ENCODE measurements around the gene C6orf89. TPM values are rescaled to one million over a fixed set of nuclear protein-coding genes. Genes with fewer than 3 reads are reported as not detected.

The C6orf89 gene
- total RNA-seq, 1 experiment from 2014 or later: 11.8 TPM

DNA sequence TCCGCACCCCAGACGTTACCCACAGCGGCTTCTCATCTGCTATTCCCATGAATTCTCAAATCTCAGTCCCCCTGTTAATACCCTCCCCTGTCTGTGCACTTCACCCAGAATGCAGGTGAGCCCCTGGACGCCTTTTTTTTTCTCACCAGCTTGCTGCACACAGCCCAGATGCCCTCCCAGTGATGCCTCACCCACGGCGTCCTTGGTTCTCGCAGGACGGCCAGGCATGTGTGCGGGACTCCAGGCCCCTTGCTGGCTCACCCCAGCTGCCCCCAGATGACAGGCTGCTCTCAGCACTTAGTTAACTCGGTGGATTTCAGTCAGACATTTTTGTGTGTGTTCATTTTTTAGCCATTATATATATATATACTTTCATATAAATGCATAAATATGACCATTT is 43.4 kb downstream of the C6orf89 start:
- Histone ChIP-seq H3K4me1 (ENCODE audit: insufficient read depth, low read length) (no peaks in the 10 kb centered on the region), H3K4me2 (ENCODE audit: insufficient read depth, insufficient read length, low read length) (no peak overlapping the region), H4K5ac (ENCODE audit: insufficient read length, low read depth, low read length) (no peak overlapping the region), H3K27me3 (ENCODE audit: insufficient read depth, low read length) (no peaks in the 10 kb centered on the region), H2AFZ (ENCODE audit: low read length) (no peak overlapping the region), H3K14ac (ENCODE audit: insufficient read depth, low read length) (no peak overlapping the region), H3K4ac (ENCODE audit: low read depth, low read length) (no peak overlapping the region), H3K56ac (ENCODE audit: insufficient read length, low read depth, low read length) (no peak overlapping the region), H4K20me1 (ENCODE audit: control insufficient read depth, insufficient read depth, insufficient read length) (no peaks in the 10 kb centered on the region), H3K23me2 (ENCODE audit: insufficient read length, low read depth, low read length, poor library complexity, severe bottlenecking) (no peaks in the 10 kb centered on the region), H4K8ac (replicated peaks; ENCODE audit: insufficient read length, low read depth, low read length) (no peak overlapping the region), H3T11ph (ENCODE audit: low read length) (no peak overlapping the region), H3K9me3 (ENCODE audit: control insufficient read depth, low read depth, low read length) (no peaks in the 10 kb centered on the region), H3K9ac (ENCODE audit: extremely low read depth, insufficient read length, low read length) (no peak overlapping the region), H3K79me1 (ENCODE audit: insufficient read depth, low read depth, low read length, poor library complexity, severe bottlenecking) (no peaks in the 10 kb centered on the region), H2BK120ac (ENCODE audit: low read depth, low read length, poor library complexity, severe bottlenecking) (no peak overlapping the region), H4K91ac (ENCODE audit: insufficient read length, low read depth, low read length) (no peak overlapping the region), H3K18ac (ENCODE audit: insufficient read length, low read depth, low read length) (no peak overlapping the region), H3K27ac (ENCODE audit: insufficient read length, low read depth, low read length) (no peak overlapping the region), H3K79me2 (ENCODE audit: insufficient read depth, low read length) (no peaks in the 10 kb centered on the region), H3K23ac (ENCODE audit: insufficient read length, low read depth, low read length) (no peak overlapping the region), H2BK12ac (ENCODE audit: insufficient read length, low read depth, low read length) (no peak overlapping the region), H2BK5ac (ENCODE audit: insufficient read length, low read length) (no peak overlapping the region), H2AK5ac (ENCODE audit: insufficient read length, low read length) (no peak overlapping the region), H2BK15ac (ENCODE audit: low read depth, low read length) (no peak overlapping the region), H2BK20ac (ENCODE audit: low read depth, low read length, poor library complexity, severe bottlenecking) (no peak overlapping the region)
- Mint-ChIP-seq H3K4me3 (no peak overlapping the region), H3K27me3 (ENCODE audit: low read depth) (peaks cover 3% of the 10 kb centered on the region), H3K27ac (no peak overlapping the region; a peak in 2 of 7 replicates), H3K9me3 (no peaks in the 10 kb centered on the region), H3K36me3 (ENCODE audit: insufficient read depth in 1 of 3, low read depth in 3 of 3) (no peaks in the 10 kb centered on the region), H3K4me1 (peaks cover 2 to 6% of the 10 kb centered on the region in 2 experiments; a peak in 2 of 4 replicates)
- no peak for DNase-seq
- no CpG with 5 or more reads among the region's 10 CpGs for WGBS (ENCODE audit: extremely low coverage, insufficient read length, low lambda C conversion rate)
- TF ChIP-seq, protein P1, sequence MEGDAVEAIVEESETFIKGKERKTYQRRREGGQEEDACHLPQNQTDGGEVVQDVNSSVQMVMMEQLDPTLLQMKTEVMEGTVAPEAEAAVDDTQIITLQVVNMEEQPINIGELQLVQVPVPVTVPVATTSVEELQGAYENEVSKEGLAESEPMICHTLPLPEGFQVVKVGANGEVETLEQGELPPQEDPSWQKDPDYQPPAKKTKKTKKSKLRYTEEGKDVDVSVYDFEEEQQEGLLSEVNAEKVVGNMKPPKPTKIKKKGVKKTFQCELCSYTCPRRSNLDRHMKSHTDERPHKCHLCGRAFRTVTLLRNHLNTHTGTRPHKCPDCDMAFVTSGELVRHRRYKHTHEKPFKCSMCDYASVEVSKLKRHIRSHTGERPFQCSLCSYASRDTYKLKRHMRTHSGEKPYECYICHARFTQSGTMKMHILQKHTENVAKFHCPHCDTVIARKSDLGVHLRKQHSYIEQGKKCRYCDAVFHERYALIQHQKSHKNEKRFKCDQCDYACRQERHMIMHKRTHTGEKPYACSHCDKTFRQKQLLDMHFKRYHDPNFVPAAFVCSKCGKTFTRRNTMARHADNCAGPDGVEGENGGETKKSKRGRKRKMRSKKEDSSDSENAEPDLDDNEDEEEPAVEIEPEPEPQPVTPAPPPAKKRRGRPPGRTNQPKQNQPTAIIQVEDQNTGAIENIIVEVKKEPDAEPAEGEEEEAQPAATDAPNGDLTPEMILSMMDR (conservative IDR thresholded peaks at IDR 0.05): no peak

All from H9 (cell line).